Duodenal mucosa (tissue), 2 donors: ENCODE measurements around the gene GMDS.

Experiments used
- H3K27ac ChIP-seq: one replicate; pipeline ENCODE4 v1.7.0; 2013; ENCODE audit warnings: low read depth, low read length
- H3K27me3 ChIP-seq, 2 donors: one replicate each; pipeline ENCODE4 v1.7.0; 2013; ENCODE audit warnings: low read length in 2 of 2, control low read depth in 1 of 2; ENCODE audit not compliant: insufficient read depth in 2 of 2, control insufficient read depth in 1 of 2
- H3K36me3 ChIP-seq, 2 donors: one replicate each; pipeline ENCODE4 v1.7.0; 2013; ENCODE audit warnings: low read length in 2 of 2, control low read depth in 1 of 2; ENCODE audit not compliant: insufficient read depth in 2 of 2, control insufficient read depth in 1 of 2
- H3K4me1 ChIP-seq, 2 donors: one replicate each; pipeline ENCODE4 v1.7.0; 2013; ENCODE audit warnings: low read length in 2 of 2, control low read depth in 1 of 2; ENCODE audit not compliant: insufficient read depth in 2 of 2, control insufficient read depth in 1 of 2
- H3K4me3 ChIP-seq, 2 donors: one replicate each; pipeline ENCODE4 v1.7.0; 2013; ENCODE audit warnings: low read length in 2 of 2, low read depth in 1 of 2
- H3K9ac ChIP-seq, 2 donors: one replicate each; pipeline ENCODE4 v1.7.0; 2013; ENCODE audit warnings: low read length in 2 of 2, low read depth in 1 of 2
- H3K9me3 ChIP-seq, 2 donors: one replicate each; pipeline ENCODE4 v1.7.0; 2013; ENCODE audit warnings: low read length in 2 of 2, control low read depth in 1 of 2; ENCODE audit not compliant: control insufficient read depth in 1 of 2

GMDS gene

DNA sequence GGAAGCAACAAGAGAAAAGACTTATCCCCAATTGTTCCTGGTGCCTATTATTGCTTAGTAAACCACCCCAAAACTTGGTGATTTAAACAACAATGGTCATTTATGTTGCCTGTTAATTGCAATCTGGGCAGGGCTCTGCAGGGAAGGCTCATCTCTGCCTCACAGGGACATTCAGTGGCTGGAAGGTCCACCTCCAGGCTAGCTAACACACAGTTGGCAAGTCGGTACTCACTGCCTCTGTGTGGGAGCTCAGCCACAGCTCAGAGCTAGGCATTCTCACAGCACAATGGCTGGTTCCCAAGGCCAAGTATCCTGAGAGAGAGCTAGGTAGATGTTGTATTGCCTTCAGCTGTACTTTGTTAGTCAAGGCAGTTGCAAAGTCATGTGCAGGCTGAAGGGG is 18.5 kb upstream of the GMDS start:
- Histone ChIP-seq H3K27me3 (no peaks in the 10 kb centered on the region), H3K27ac (no peak overlapping the region)

DNA sequence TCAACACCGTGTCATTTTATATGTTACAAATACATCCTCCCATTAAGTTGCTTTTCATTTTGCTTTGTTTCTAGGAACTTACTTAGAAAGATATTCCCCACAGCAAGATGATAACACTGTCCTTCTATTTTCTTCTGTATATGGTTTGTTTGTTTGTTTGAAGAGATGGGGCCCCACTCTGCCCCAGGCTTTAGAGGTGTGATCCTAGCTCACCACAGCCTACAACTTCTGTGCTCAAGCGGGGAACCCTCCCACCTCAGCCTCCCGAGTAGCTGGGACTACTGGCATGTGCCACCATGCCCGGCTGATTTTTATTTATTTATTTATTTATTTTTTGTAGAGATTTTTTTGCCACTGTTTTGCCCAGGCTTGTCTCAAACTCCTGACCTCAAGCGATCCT is 14.2 kb upstream of the GMDS start:
- peak overlapping the region in 1 of 2 donors; percentile 37 for H3K9ac ChIP-seq
- H3K4me3 ChIP-seq = peak overlapping the region; percentile 8 to 44
- peak overlapping the region; percentile 36 for H3K27ac ChIP-seq

More for the DNA sequence above, 18.5 kb upstream of the GMDS start:
- Histone ChIP-seq H3K36me3 (peaks cover 17 to 28% of the 10 kb centered on the region in 2 donors), H3K9ac (no peak overlapping the region), H3K9me3 (no peaks in the 10 kb centered on the region), H3K4me1 (no peaks in the 10 kb centered on the region), H3K4me3 (no peak overlapping the region)

DNA sequence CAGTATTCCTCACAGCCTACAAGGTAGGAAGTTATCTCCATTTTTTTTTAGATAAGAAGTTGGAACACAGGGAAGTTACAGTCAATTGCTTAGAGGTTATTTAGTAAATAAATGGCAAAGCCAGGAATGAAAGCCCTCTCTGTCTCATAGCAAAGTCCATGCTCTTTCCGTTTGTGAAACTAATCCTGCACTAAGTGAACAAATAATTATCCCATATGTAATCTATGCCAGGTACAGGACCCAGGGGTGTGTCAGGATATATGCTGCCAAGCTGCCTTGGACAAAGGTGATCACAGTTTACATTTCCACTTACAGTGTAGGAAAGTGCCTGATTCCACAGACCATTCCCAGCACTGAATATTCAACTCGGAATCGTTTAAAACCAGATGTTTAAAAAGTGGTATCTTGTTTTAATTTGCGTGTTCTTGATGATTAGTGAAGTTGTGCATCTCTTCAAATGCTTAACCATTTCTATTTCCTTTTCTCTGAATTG is 13.6 kb upstream of the GMDS start:
- peak overlapping the region in 1 of 2 donors; percentile 37 for H3K9ac ChIP-seq
- H3K27ac ChIP-seq = peak overlapping the region; percentile 36
- no peaks in the 10 kb centered on the region for H3K27me3 ChIP-seq
- peaks cover 10 to 12% of the 10 kb centered on the region in 2 donors for H3K36me3 ChIP-seq
- H3K4me1 ChIP-seq = peaks cover 9 to 19% of the 10 kb centered on the region in 2 donors
- peaks cover 5 to 8% of the 10 kb centered on the region in 2 donors for H3K9me3 ChIP-seq
- peak overlapping the region; percentile 8 to 44 for H3K4me3 ChIP-seq

More for the DNA sequence above, 14.2 kb upstream of the GMDS start:
- Histone ChIP-seq H3K9me3 (peaks cover 2 to 5% of the 10 kb centered on the region in 2 donors), H3K27me3 (no peaks in the 10 kb centered on the region), H3K4me1 (peaks cover 9 to 19% of the 10 kb centered on the region in 2 donors), H3K36me3 (peaks cover 10 to 12% of the 10 kb centered on the region in 2 donors)

DNA sequence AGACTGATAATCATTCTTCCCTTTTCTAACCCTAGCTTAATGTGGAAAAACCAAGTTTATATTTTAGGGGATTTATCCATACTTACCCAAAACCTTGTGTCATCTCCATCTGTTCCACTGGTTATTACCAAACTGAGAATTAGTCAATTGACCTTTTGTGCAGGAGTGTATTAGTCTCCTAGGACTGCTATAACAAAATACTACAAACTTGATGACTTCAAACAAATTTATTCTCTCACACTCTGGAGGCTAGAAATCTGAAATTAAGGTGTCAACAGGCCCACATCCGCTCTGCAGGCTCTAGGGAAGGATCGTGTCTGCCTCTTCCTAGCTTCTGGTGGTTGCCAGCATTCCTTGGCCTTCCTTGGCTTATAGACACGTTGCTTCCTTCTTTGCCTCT is 12.7 kb upstream of the GMDS start:
- Histone ChIP-seq H3K9ac (no peak overlapping the region), H3K9me3 (peaks cover 5 to 8% of the 10 kb centered on the region in 2 donors), H3K4me1 (peaks cover 9 to 19% of the 10 kb centered on the region in 2 donors), H3K36me3 (peaks cover 8 to 12% of the 10 kb centered on the region in 2 donors), H3K27me3 (no peaks in the 10 kb centered on the region), H3K4me3 (peak overlapping the region in 1 of 2 donors; percentile 28), H3K27ac (no peak overlapping the region)

DNA sequence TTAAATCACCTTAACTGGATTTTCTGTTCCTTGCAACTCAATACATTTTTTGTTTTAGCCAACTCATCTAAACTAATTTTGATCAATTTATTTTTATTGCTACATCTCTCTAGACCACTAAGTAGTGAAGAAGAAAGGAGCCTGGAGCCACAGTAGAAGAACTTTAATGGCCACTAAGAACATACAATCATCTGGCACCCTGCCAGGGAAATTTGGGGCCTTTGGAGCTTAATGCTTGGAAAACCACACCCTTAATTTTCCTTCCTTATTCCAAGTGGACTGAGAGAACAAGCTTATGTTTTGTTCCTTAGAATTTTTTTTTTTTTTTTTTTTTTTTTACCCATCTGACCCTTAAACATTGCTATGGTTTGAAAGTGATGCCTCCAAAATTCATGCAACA is 12.0 kb upstream of the GMDS start:
- Histone ChIP-seq H3K9me3 (peaks cover 5 to 8% of the 10 kb centered on the region in 2 donors), H3K4me1 (peaks cover 9 to 19% of the 10 kb centered on the region in 2 donors), H3K36me3 (peaks cover 8 to 12% of the 10 kb centered on the region in 2 donors), H3K27me3 (no peaks in the 10 kb centered on the region), H3K27ac (no peak overlapping the region), H3K4me3 (peak overlapping the region in 1 of 2 donors; percentile 15), H3K9ac (no peak overlapping the region)

DNA sequence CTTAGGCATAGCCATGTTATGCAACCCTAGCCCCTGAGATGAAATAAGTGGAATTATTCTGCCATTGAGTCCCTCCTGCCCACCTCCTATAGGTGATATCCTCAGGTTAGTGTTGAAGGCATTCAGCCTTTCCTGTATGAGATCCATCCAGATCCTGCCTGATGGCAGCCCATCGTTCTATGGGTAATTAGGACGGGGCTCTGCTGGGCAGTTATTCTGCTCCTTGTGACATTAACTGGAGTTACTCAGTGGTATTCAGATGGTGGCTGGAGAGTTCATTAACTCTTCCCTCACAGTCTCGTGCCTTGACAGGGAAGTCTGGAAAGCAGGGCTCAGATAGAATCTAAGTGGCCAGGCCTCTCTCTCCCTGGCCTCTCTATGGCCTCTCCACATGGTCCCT is 9.3 kb upstream of the GMDS start:
- Histone ChIP-seq H3K27me3 (no peaks in the 10 kb centered on the region), H3K4me1 (peaks cover 9 to 19% of the 10 kb centered on the region in 2 donors), H3K4me3 (no peak overlapping the region), H3K36me3 (peaks cover 15 to 22% of the 10 kb centered on the region in 2 donors), H3K9ac (no peak overlapping the region), H3K9me3 (peaks cover 5 to 8% of the 10 kb centered on the region in 2 donors), H3K27ac (no peak overlapping the region)

DNA sequence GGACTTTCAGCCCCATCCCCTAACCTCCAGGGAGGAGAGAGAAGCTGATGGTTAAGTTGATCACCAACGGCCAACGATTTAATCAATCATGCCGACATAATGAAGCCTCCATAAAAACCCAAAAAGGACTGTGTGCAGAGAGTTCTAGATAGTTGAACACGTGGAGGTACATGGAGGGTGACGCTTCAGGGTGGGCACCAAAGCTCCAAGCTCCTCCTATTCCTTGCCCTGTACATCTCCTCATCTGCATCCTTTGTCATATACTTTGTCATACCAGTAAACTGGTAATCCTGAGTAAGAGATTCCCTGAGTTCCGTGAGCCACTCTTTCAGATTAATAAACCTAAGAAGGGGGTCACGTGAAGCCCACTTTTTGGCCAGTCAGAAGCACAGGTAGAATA is 3.7 kb upstream of the GMDS start:
- no peak overlapping the region for H3K27ac ChIP-seq
- no peaks in the 10 kb centered on the region for H3K27me3 ChIP-seq
- no peaks in the 10 kb centered on the region for H3K9me3 ChIP-seq
- H3K4me1 ChIP-seq = peaks cover 9 to 16% of the 10 kb centered on the region in 2 donors
- H3K36me3 ChIP-seq = peaks cover 8 to 22% of the 10 kb centered on the region in 2 donors
- no peak overlapping the region for H3K9ac ChIP-seq
- no peak overlapping the region for H3K4me3 ChIP-seq

DNA sequence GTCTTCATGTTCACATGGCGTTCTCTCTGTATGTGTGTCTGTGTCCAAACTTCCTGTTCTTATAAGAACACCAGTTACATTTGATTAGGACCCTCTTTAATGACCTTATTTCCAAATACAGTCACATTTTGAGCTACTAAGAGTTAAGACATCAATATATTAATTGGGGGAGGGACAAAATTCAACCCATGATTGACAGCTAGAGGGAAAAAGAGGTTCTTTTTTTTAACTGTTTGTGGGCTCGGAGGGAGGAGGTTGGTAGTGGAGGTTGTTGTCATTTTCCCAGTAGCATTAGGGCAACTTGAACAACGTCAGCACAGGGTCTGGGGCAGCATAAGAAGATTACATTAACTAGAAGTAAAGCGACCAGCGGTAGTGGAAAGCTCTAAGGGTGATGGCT is 2.3 kb upstream of the GMDS start:
- H3K9me3 ChIP-seq = no peaks in the 10 kb centered on the region
- H3K27me3 ChIP-seq = no peaks in the 10 kb centered on the region
- H3K27ac ChIP-seq = no peak overlapping the region
- peaks cover 3 to 21% of the 10 kb centered on the region in 2 donors for H3K36me3 ChIP-seq
- H3K4me3 ChIP-seq = no peak overlapping the region
- peaks cover 14 to 16% of the 10 kb centered on the region in 2 donors for H3K4me1 ChIP-seq
- H3K9ac ChIP-seq = no peak overlapping the region

DNA sequence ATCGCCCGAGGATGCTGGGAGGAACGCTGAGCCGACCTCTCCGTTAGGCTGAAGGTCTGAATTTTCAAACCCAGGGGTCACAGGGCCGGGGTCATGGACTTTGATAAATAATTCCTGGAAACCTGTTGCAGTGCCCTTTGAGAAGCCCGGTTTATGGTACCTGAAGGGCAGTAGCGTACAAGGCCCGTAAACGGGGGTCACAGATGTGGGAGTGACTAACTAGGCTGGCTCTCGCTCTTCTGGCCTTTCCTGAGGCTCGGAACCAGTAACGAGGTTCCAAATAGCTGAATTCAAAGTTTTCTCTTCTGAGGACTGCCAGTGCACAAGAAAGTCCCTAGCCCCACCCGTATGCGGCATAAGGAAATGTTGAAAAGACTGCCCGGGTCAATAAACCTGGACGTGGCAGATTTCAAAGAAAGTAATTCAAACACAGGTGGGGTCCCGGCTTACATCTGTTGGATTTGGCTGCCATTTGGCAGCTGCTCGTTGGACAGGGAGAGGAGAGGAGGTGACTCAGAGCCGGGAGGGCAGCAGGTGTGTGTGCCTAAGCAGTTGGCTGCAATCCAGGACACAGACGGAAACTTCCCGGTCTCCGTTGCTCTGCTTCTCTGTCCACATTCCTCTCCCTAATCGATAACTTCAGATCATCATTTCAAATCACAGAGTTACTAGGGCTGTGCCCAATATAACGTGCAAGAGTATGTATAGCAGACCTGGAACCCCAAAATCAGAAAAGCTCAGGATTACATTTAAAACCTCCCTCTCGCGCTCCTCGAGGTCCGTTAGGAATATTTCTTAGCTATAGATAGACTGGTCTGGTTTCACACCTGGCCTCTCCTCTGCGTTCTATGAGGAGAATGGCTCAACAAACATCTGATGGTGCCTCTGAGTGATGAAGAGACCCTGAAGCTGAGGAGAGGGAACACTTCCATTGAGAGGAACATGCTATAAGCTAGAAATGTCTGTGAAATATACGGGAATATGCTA is 765 bp upstream of the GMDS start:
- Histone ChIP-seq H3K27ac (peak overlapping the region; percentile 92), H3K9ac (peak overlapping the region; percentile 93 to 96), H3K9me3 (no peaks in the 10 kb centered on the region), H3K4me1 (peaks cover 27 to 28% of the 10 kb centered on the region in 2 donors), H3K36me3 (peaks cover 3 to 21% of the 10 kb centered on the region in 2 donors), H3K27me3 (no peaks in the 10 kb centered on the region), H3K4me3 (peak overlapping the region; percentile 87)
